KMS-11 (cell line): ENCODE measurements around the gene SHISA8.

Experiments used
- H2AFZ ChIP-seq: fragments of 200-600 bp; sonication (generic); 2 replicates; pipeline ENCODE4 v1.6.1; 2016; ENCODE audit warnings: antibody characterized with exemption, mixed run types, low read depth
- H3K27ac ChIP-seq: fragments of 200-600 bp; sonication (generic); 2 replicates; pipeline ENCODE4 v1.6.1; 2016; ENCODE audit warnings: mild to moderate bottlenecking, mixed run types
- H3K27me3 ChIP-seq: fragments of 200-600 bp; sonication (generic); 2 replicates; pipeline ENCODE4 v1.6.1; 2017; ENCODE audit warnings: mild to moderate bottlenecking, low read depth, mixed run types, moderate library complexity; ENCODE audit not compliant: insufficient read depth
- H3K36me3 ChIP-seq: fragments of 200-600 bp; sonication (generic); 2 replicates; pipeline ENCODE4 v1.6.1; 2017; ENCODE audit warnings: mild to moderate bottlenecking, mixed run types; ENCODE audit not compliant: insufficient read depth
- H3K4me1 ChIP-seq: fragments of 200-600 bp; sonication (generic); 2 replicates; pipeline ENCODE4 v1.6.1; 2016; ENCODE audit warnings: mild to moderate bottlenecking, low read depth, mixed run types; ENCODE audit not compliant: poor library complexity, severe bottlenecking
- H3K4me2 ChIP-seq: fragments of 200-600 bp; sonication (generic); 2 replicates; pipeline ENCODE4 v1.7.0; 2016; ENCODE audit warnings: mild to moderate bottlenecking, mixed run types
- H3K4me3 ChIP-seq: fragments of 200-600 bp; sonication (generic); IDR thresholded peaks from 2 replicates; pipeline ENCODE4 v1.6.1; 2017; ENCODE audit warnings: low read depth, low read length, mixed read lengths; ENCODE audit not compliant: insufficient read depth
- H3K79me2 ChIP-seq: fragments of 200-600 bp; sonication (generic); 2 replicates; pipeline ENCODE4 v1.6.1; 2016; ENCODE audit warnings: low read depth, mixed run types; ENCODE audit not compliant: insufficient read depth
- H3K9ac ChIP-seq: fragments of 200-600 bp; sonication (generic); 2 replicates; pipeline ENCODE4 v1.6.1; 2016; ENCODE audit warnings: mild to moderate bottlenecking, mixed run types
- H4K20me1 ChIP-seq: fragments of 200-600 bp; sonication (generic); 2 replicates; pipeline ENCODE4 v1.6.1; 2016; ENCODE audit warnings: mild to moderate bottlenecking, mixed run types; ENCODE audit not compliant: insufficient read depth
- TF ChIP-seq, protein P1 (sequence below): fragments of 200-600 bp; sonication (generic); conservative IDR thresholded peaks from 2 replicates; pipeline ENCODE4 v1.6.1; 2017; ENCODE audit warnings: low read depth, mild to moderate bottlenecking, antibody characterized with exemption, low read length, moderate library complexity, mixed read lengths

Gene SHISA8

DNA sequence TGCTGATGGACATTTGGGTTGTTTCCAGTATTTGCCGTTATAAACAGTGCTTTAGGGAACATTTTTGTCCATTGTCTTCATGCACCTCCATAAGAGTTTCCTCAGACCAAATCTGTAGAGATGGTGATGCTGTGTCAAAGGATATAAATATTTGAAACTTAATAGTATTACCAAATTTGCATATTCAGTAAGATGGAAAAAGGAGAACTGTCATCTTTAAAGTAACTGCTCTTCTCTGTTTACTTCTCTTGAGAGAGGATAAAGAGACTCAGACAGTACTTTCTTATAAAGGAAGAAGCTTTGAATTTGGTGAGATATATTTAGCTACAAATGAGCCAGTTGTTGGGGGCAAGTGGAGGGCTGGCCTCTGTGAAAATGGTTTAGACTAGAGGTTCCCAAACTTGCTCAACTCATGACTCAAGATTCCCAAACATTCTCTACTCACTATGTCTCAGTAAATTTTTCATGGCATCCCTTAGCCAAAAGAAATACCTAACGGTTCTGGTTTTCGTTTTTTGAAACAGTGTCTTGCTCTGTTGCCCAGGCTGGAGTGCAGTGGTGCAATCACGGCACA, 26.2 kb downstream of the SHISA8 start:
- Histone ChIP-seq H3K4me3 (no peak overlapping the region), H4K20me1 (no peaks in the 10 kb centered on the region), H3K79me2 (no peaks in the 10 kb centered on the region), H3K4me1 (no peaks in the 10 kb centered on the region), H3K9ac (no peak overlapping the region), H3K27ac (no peak overlapping the region), H3K36me3 (no peaks in the 10 kb centered on the region; the same call in 1 of the 2 replicates), H3K27me3 (no peaks in the 10 kb centered on the region), H3K4me2 (no peak overlapping the region), H2AFZ (no peak overlapping the region)
- TF ChIP-seq, protein P1, sequence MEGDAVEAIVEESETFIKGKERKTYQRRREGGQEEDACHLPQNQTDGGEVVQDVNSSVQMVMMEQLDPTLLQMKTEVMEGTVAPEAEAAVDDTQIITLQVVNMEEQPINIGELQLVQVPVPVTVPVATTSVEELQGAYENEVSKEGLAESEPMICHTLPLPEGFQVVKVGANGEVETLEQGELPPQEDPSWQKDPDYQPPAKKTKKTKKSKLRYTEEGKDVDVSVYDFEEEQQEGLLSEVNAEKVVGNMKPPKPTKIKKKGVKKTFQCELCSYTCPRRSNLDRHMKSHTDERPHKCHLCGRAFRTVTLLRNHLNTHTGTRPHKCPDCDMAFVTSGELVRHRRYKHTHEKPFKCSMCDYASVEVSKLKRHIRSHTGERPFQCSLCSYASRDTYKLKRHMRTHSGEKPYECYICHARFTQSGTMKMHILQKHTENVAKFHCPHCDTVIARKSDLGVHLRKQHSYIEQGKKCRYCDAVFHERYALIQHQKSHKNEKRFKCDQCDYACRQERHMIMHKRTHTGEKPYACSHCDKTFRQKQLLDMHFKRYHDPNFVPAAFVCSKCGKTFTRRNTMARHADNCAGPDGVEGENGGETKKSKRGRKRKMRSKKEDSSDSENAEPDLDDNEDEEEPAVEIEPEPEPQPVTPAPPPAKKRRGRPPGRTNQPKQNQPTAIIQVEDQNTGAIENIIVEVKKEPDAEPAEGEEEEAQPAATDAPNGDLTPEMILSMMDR = no peak

DNA sequence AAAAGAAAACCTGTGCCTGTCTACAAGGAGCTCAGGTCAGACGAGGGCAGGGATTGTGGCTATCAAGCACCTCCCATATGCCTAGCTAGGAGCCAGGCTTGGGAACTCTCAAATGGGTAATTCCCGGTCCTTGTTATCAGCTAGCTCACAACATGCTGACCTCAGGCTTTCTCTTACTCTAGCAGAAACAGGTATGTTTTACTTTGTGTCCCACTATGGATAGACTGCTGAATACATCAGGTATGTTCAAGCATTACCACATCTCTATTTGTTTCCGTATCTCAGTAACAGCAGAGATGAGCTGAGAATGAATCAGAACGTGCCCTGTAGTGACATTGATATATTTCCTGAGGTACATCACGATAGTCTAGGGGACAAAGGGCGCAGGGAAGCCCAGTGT, 29.4 kb downstream of the SHISA8 start:
- Histone ChIP-seq H3K27me3 (no peaks in the 10 kb centered on the region), H3K79me2 (no peaks in the 10 kb centered on the region), H3K4me1 (no peaks in the 10 kb centered on the region), H3K36me3 (no peaks in the 10 kb centered on the region; the same call in 1 of the 2 replicates), H3K4me2 (no peak overlapping the region), H2AFZ (no peak overlapping the region), H3K27ac (no peak overlapping the region), H4K20me1 (no peaks in the 10 kb centered on the region), H3K9ac (no peak overlapping the region), H3K4me3 (no peak overlapping the region)
- TF ChIP-seq, protein P1 = no peak

DNA sequence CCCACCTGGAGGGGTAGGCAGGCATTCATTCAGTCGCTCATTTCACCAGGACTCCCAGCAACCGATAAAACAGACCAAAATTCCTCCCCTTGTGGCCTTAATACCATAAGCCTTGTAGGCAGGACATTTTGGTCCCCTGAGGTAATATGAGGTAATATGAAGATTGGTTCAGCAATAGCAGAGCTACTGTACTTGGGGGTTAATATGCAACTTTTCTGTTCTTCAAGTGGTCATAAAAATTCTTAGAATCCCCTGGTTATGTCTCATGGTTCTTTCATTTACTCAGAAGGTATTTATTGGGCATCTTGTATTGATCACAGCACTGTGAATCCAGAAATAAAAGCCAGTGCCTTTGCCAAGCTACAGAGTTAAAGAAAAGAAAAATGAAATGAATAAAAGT, 29.8 kb downstream of the SHISA8 start:
- Histone ChIP-seq H4K20me1 (no peaks in the 10 kb centered on the region), H3K27ac (no peak overlapping the region), H3K9ac (no peak overlapping the region), H3K4me3 (no peak overlapping the region), H3K27me3 (no peaks in the 10 kb centered on the region), H3K79me2 (no peaks in the 10 kb centered on the region), H3K4me2 (no peak overlapping the region), H3K36me3 (no peaks in the 10 kb centered on the region; the same call in 1 of the 2 replicates), H2AFZ (no peak overlapping the region), H3K4me1 (no peaks in the 10 kb centered on the region)
- TF ChIP-seq, protein P1 = no peak

DNA sequence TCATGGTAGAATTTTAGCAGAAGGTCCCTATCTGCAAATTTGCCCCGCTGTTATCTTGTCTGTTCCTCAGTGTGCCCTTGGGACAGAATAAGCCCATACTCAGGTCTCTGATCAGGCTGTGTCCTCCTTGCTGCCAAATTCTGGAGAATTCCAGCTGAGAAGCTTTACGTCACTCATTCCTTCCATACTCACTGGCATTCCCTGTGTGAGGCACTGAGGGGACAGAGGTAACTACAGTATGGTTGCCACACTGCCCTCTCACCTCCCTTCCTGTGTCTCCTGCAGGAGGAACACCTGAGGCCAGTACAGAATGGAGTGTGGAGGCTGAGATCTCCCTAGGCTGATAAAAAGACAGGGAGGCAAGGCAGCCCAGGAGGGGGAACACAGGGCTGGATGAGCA, 31.5 kb downstream of the SHISA8 start:
- no peaks in the 10 kb centered on the region for H3K27me3 ChIP-seq
- H4K20me1 ChIP-seq = no peaks in the 10 kb centered on the region
- H3K36me3 ChIP-seq = peaks cover 4% of the 10 kb centered on the region; the same call in 1 of the 2 replicates
- H2AFZ ChIP-seq = no peak overlapping the region
- no peak overlapping the region for H3K4me3 ChIP-seq
- H3K9ac ChIP-seq = no peak overlapping the region
- no peak overlapping the region for H3K4me2 ChIP-seq
- no peak overlapping the region for H3K27ac ChIP-seq
- H3K79me2 ChIP-seq = no peaks in the 10 kb centered on the region
- no peaks in the 10 kb centered on the region for H3K4me1 ChIP-seq
- TF ChIP-seq, protein P1 = no peak
